ENCODE results near the gene XPO4. TPM values are rescaled to one million over a fixed set of nuclear protein-coding genes. Genes with fewer than 3 reads are reported as not detected.

The XPO4 gene
- total RNA-seq, 1 donor from 2014 or later, result 15.5 TPM

- H3K4me1 Mint-ChIP-seq (ENCODE audit: low read depth, unreplicated experiment), result peaks cover 3% of the 10 kb centered on the region
- peaks cover 6% of the 10 kb centered on the region for H3K9me3 Mint-ChIP-seq (ENCODE audit: unreplicated experiment)
- no peak overlapping the region for H3K4me3 Mint-ChIP-seq (ENCODE audit: unreplicated experiment)
- no peaks in the 10 kb centered on the region for H3K36me3 Mint-ChIP-seq (ENCODE audit: unreplicated experiment)
- H3K27ac Mint-ChIP-seq (ENCODE audit: unreplicated experiment), result no peak overlapping the region
- H3K27me3 Mint-ChIP-seq (ENCODE audit: unreplicated experiment), result peaks cover 2% of the 10 kb centered on the region
- TF ChIP-seq CTCF (IDR thresholded peaks at IDR 0.05; ENCODE audit: partially characterized antibody, unreplicated experiment), result no peak
- DNase-seq, result no peak
These were observed 2.4 kb upstream of the XPO4 start for GRCh38 chr13:20904908-20905307.

GRCh38 chr13:20903164-20903475 is 574 bp upstream of the XPO4 start:
- H3K4me3 Mint-ChIP-seq (ENCODE audit: unreplicated experiment), result peak overlapping the region; percentile 97
- no peak for TF ChIP-seq CTCF (IDR thresholded peaks at IDR 0.05; ENCODE audit: partially characterized antibody, unreplicated experiment)
- H3K36me3 Mint-ChIP-seq (ENCODE audit: unreplicated experiment), result no peaks in the 10 kb centered on the region
- H3K27me3 Mint-ChIP-seq (ENCODE audit: unreplicated experiment), result peaks cover 2% of the 10 kb centered on the region
- H3K9me3 Mint-ChIP-seq (ENCODE audit: unreplicated experiment), result peaks cover 6% of the 10 kb centered on the region
- no peak for DNase-seq
- peaks cover 3% of the 10 kb centered on the region for H3K4me1 Mint-ChIP-seq (ENCODE audit: low read depth, unreplicated experiment)
- H3K27ac Mint-ChIP-seq (ENCODE audit: unreplicated experiment), result peak overlapping the region; percentile 97

- peaks cover 2% of the 10 kb centered on the region for H3K27me3 Mint-ChIP-seq (ENCODE audit: unreplicated experiment)
- H3K4me1 Mint-ChIP-seq (ENCODE audit: low read depth, unreplicated experiment), result peaks cover 3% of the 10 kb centered on the region
- no peaks in the 10 kb centered on the region for H3K36me3 Mint-ChIP-seq (ENCODE audit: unreplicated experiment)
- H3K9me3 Mint-ChIP-seq (ENCODE audit: unreplicated experiment), result peaks cover 6% of the 10 kb centered on the region
- H3K4me3 Mint-ChIP-seq (ENCODE audit: unreplicated experiment), result peak overlapping the region; percentile 97
- peak; percentile 55 for DNase-seq
- H3K27ac Mint-ChIP-seq (ENCODE audit: unreplicated experiment), result peak overlapping the region; percentile 59
- TF ChIP-seq CTCF (IDR thresholded peaks at IDR 0.05; ENCODE audit: partially characterized antibody, unreplicated experiment), result no peak
These were observed 693 bp downstream of the XPO4 start for GRCh38 chr13:20901668-20902437.

GRCh38 chr13:20894245-20894644 is 8.3 kb downstream of the XPO4 start:
- no peak for DNase-seq
- Mint-ChIP-seq H3K27me3 (ENCODE audit: unreplicated experiment) (no peaks in the 10 kb centered on the region), H3K27ac (ENCODE audit: unreplicated experiment) (no peak overlapping the region), H3K4me1 (ENCODE audit: low read depth, unreplicated experiment) (no peaks in the 10 kb centered on the region), H3K4me3 (ENCODE audit: unreplicated experiment) (no peak overlapping the region), H3K9me3 (ENCODE audit: unreplicated experiment) (no peaks in the 10 kb centered on the region), H3K36me3 (ENCODE audit: unreplicated experiment) (no peaks in the 10 kb centered on the region)
- TF ChIP-seq CTCF (IDR thresholded peaks at IDR 0.05; ENCODE audit: partially characterized antibody, unreplicated experiment), result no peak

- H3K36me3 Mint-ChIP-seq (ENCODE audit: unreplicated experiment), result no peaks in the 10 kb centered on the region
- H3K27me3 Mint-ChIP-seq (ENCODE audit: unreplicated experiment), result peaks cover 2% of the 10 kb centered on the region
- H3K27ac Mint-ChIP-seq (ENCODE audit: unreplicated experiment), result no peak overlapping the region
- no peak for TF ChIP-seq CTCF (IDR thresholded peaks at IDR 0.05; ENCODE audit: partially characterized antibody, unreplicated experiment)
- no peaks in the 10 kb centered on the region for H3K9me3 Mint-ChIP-seq (ENCODE audit: unreplicated experiment)
- no peak overlapping the region for H3K4me3 Mint-ChIP-seq (ENCODE audit: unreplicated experiment)
- no peaks in the 10 kb centered on the region for H3K4me1 Mint-ChIP-seq (ENCODE audit: low read depth, unreplicated experiment)
- no peak for DNase-seq
These were observed 10.8 kb downstream of the XPO4 start for GRCh38 chr13:20891768-20892167.

Data from glutamatergic neuron (in vitro differentiated cells).